Measurements from ENCODE around the gene GALNT9. TPM values are rescaled to one million over a fixed set of nuclear protein-coding genes. Genes with fewer than 3 reads are reported as not detected.

Gene GALNT9
- total and polyA plus RNA-seq, 7 donors = 0.28 to 5.0 (median 2.8) TPM; not detected in 2

DNA sequence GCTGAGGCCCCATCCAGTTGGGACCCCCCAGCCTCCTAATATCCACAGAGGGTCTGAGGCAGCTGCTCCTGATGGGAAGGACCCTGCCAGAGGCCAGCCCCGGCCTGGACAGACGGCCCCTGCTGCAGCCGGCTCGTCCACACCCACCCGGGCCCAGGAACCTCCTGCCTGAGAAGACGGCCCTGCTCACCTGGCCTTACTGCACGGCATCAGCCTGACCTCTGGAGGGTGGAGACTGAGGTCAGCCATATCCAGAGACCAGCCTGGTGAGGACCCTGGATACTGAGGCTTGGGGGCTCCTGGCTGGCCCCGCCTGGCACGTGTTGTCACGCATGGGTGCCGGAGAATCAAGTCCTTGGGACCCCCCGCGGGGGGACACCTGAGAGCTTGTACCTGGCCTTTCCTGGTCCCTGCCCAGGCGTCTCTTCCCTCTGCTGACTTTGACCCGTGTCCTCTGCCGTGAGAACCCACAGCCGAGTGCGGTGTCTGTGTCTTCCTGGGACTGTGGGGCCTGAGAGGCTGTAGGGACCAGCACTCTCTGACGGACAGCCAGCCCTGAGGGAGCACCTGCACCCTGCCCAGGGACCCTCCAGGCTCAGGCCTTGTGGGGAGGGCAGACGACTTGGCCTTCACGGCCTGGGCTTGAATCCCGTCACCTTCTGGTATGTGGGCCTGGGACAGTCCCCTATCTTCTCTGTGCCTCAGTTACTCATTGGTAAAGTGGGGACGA lies 127.8 kb downstream of the GALNT9 start:
- no peak for TF ChIP-seq POLR2AphosphoS5 (IDR thresholded peaks at IDR 0.05)
- TF ChIP-seq, protein P1, sequence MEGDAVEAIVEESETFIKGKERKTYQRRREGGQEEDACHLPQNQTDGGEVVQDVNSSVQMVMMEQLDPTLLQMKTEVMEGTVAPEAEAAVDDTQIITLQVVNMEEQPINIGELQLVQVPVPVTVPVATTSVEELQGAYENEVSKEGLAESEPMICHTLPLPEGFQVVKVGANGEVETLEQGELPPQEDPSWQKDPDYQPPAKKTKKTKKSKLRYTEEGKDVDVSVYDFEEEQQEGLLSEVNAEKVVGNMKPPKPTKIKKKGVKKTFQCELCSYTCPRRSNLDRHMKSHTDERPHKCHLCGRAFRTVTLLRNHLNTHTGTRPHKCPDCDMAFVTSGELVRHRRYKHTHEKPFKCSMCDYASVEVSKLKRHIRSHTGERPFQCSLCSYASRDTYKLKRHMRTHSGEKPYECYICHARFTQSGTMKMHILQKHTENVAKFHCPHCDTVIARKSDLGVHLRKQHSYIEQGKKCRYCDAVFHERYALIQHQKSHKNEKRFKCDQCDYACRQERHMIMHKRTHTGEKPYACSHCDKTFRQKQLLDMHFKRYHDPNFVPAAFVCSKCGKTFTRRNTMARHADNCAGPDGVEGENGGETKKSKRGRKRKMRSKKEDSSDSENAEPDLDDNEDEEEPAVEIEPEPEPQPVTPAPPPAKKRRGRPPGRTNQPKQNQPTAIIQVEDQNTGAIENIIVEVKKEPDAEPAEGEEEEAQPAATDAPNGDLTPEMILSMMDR (IDR thresholded peaks at IDR 0.05) = no peak
- no peak for TF ChIP-seq EP300 (IDR thresholded peaks at IDR 0.05)
- no peak for TF ChIP-seq POLR2A (IDR thresholded peaks at IDR 0.05)
- Histone ChIP-seq H3K4me3 (no peak overlapping the region), H3K9me3 (no peaks in the 10 kb centered on the region), H3K36me3 (no peaks in the 10 kb centered on the region), H3K4me1 (peaks cover 0 to 20% (median 17%) of the 10 kb centered on the region in 4 donors), H3K27me3 (peaks cover 22 to 51% (median 36%) of the 10 kb centered on the region in 3 donors), H3K27ac (no peak overlapping the region)
- WGBS, 2 donors = 80 to 88% methylated on average over 23 of the region's 23 CpGs
- no peak for DNase-seq
- intact Hi-C loops (cut with DNase I) = loop anchor here (10.0 kb wide), 2 partner anchors 47 to 73 kb away; no protein-coding TSS in a partner anchor

DNA sequence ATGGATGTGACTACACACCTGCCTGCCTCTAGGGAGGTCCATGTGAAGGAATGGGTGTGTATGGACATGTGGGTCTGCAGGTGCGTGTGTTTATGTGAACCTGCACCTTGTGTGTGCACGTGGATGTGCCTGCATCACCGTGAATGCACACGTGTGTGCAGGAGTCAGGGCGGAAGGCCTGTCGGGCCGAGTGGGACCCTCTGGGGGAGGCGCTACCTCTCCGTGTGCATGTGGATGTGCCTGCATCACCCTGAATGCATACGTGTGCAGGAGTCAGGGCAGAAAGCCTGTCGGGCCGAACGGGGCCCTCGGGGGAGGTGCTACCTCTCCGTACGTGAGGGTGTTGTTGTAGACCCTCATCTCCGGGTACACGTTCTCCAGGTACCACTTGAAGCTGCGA lies 128.6 kb downstream of the GALNT9 start:
- Histone ChIP-seq H3K9me3 (no peaks in the 10 kb centered on the region), H3K36me3 (no peaks in the 10 kb centered on the region), H3K27ac (no peak overlapping the region), H3K4me3 (no peak overlapping the region), H3K27me3 (peaks cover 22 to 44% (median 31%) of the 10 kb centered on the region in 3 donors), H3K4me1 (peaks cover 0 to 18% (median 16%) of the 10 kb centered on the region in 4 donors)
- DNase-seq = no peak
- intact Hi-C loops (cut with DNase I) = loop anchor here (10.0 kb wide), 2 partner anchors 46 to 74 kb away; no protein-coding TSS in a partner anchor
- 84 to 85% methylated on average over 19 of the region's 19 CpGs for whole genome bisulfite sequencing, 2 donors
- TF ChIP-seq EP300 (IDR thresholded peaks at IDR 0.05) (no peak), POLR2A (IDR thresholded peaks at IDR 0.05) (no peak), POLR2AphosphoS5 (IDR thresholded peaks at IDR 0.05) (no peak)
- TF ChIP-seq, protein P1 (IDR thresholded peaks at IDR 0.05) = no peak

DNA sequence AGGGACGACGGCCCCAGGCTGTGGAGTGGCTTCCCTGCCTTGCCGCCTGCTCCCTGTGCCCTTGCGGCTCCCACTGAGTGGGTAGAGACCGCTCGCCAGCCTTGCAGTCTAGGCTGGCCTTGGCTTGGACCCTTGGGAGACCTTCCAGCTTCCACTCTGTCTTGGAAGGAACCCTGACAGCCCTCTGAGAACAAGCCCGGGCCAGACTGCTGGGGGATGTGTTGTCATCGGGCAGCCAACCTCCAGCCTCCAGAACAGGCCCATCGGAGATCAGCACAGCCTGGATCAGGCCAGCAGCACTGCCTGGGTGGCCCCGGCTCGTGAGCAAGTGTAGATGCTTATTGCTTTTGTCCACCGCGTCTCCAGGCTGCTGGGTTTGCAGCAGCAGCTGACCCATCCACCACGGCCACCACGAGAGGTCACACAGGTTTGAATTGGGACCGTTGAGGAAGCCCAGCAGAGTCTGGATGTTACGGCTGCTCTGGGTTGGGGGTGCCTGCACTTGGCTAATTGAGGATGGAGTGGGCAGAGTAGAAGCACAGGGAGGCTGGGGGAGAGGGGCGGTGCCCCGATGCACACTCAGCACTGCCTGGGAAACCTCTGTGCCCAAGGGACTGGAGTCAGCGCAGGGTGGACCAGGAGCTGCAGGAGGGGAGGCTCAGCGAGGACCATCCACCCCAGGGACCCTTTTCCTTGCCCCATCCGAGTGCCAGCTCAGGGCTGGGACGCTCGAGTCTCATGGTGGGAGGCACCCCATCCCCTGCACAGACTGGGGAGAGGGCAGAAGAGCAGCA lies 129.7 kb downstream of the GALNT9 start:
- H3K27me3 ChIP-seq = peaks cover 16 to 34% (median 20%) of the 10 kb centered on the region in 3 donors
- no peak overlapping the region for H3K4me3 ChIP-seq
- 81 to 84% methylated on average over 24 of the region's 24 CpGs for WGBS, 2 donors
- H3K9me3 ChIP-seq = no peaks in the 10 kb centered on the region
- no peaks in the 10 kb centered on the region for H3K36me3 ChIP-seq
- no peak for DNase-seq
- TF ChIP-seq, protein P1 (IDR thresholded peaks at IDR 0.05) = no peak
- no peak for TF ChIP-seq EP300 (IDR thresholded peaks at IDR 0.05)
- TF ChIP-seq POLR2AphosphoS5 (IDR thresholded peaks at IDR 0.05) = no peak
- no peak for TF ChIP-seq POLR2A (IDR thresholded peaks at IDR 0.05)
- intact Hi-C loops (cut with DNase I) = loop anchor here (10.0 kb wide), 2 partner anchors 45 to 75 kb away; no protein-coding TSS in a partner anchor
- peaks cover 0 to 7% (median 5%) of the 10 kb centered on the region in 4 donors for H3K4me1 ChIP-seq
- H3K27ac ChIP-seq = no peak overlapping the region

DNA sequence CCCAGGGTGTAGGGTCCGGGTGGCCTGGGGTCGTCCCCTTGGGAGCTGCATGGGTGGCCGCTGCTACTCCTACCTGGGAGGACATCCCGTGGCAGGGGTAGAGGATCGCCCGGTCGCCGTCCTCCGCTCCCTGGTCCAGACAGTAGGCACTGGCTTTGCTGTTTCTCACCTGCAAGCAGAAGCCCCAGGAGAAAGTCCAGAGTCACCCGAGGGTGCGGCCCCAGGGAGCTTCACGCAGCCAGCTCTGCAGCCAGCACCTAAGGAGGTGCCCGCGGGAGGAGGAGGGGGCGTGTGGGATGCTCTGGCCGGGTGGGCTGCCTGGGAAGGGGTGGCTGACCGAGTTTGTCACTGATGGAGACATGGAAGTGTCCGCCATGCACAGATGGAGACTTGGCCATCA lies 130.3 kb downstream of the GALNT9 start:
- 80% methylated on average over 18 of the region's 18 CpGs for WGBS, 2 donors
- no peak overlapping the region for H3K4me3 ChIP-seq
- H3K4me1 ChIP-seq = peaks cover 0 to under 1% (median under 1%) of the 10 kb centered on the region in 4 donors
- H3K36me3 ChIP-seq = no peaks in the 10 kb centered on the region
- H3K9me3 ChIP-seq = peaks cover 0 to 5% (median under 1%) of the 10 kb centered on the region in 4 donors
- H3K27ac ChIP-seq = no peak overlapping the region
- intact Hi-C loops (cut with DNase I) = no loop called here
- peaks cover 10 to 27% (median 14%) of the 10 kb centered on the region in 3 donors for H3K27me3 ChIP-seq
- no peak for DNase-seq
- TF ChIP-seq POLR2A (IDR thresholded peaks at IDR 0.05) = no peak

Data from sigmoid colon (tissue), 7 donors.